ENCODE measurements around the gene RFPL3. TPM values are rescaled to one million over a fixed set of nuclear protein-coding genes. Genes with fewer than 3 reads are reported as not detected.
A peak's percentile ranks its signal among the peaks of the same experiment; 100 is the strongest.

RFPL3 gene

DNA sequence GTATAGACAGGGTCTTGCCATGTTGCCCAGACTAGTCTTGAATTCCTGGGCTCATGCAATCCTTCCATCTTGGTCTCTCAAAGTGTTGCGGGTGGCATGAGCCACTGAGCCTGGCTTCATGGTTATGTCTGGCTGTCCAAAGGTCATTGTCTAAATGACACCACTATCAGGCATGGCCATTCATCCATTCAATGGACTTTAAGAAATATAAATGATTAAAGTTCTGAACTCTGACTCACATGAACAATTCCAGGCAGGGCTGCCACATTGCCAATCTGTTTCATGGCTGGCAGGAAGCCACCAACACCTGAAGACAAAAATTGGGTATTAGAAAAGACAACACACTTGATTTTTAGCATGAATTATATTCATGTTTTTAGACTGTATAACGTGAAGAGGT is 50.3 kb downstream of the RFPL3 start:
- H3K4ac ChIP-seq (ENCODE audit: low read length), result no peak overlapping the region
- no peak overlapping the region for H2BK15ac ChIP-seq (ENCODE audit: low read length)
- peaks cover 4% of the 10 kb centered on the region for H3K79me1 ChIP-seq (ENCODE audit: low read depth, low read length)
- no peak overlapping the region for H3K18ac ChIP-seq (ENCODE audit: low read length)
- no peak overlapping the region for H4K91ac ChIP-seq (ENCODE audit: low read depth, low read length, poor library complexity)
- no peak overlapping the region for H2AK5ac ChIP-seq (ENCODE audit: low read depth, low read length)
- H2BK5ac ChIP-seq (ENCODE audit: low read length), result no peak overlapping the region
- peaks cover 18 to 71% of the 10 kb centered on the region in 2 donors for H3K36me3 ChIP-seq (replicated peaks in 1 of 2; ENCODE audit: control insufficient read depth in 2 of 2, insufficient read depth in 2 of 2, low read length in 2 of 2)
- H2BK120ac ChIP-seq (ENCODE audit: low read depth, low read length), result no peak overlapping the region
- H3K4me3 ChIP-seq (ENCODE audit: low read length in 2 of 2), result no peak overlapping the region
- no peak for DNase-seq (ENCODE audit: low spot score)
- peaks cover 5 to 8% of the 10 kb centered on the region in 2 donors for H3K4me1 ChIP-seq (ENCODE audit: control insufficient read depth in 2 of 2, insufficient read depth in 1 of 2, low read depth in 1 of 2, low read length in 2 of 2)
- H3K27ac ChIP-seq (replicated peaks; ENCODE audit: low read length), result no peak overlapping the region
- no peak overlapping the region for H2BK12ac ChIP-seq (ENCODE audit: low read length)
- no CpG with 5 or more reads among the region's 2 CpGs for WGBS, 2 donors (ENCODE audit: extremely low coverage in 2 of 2, insufficient read length in 2 of 2, insufficient replicate concordance in 1 of 2)
- no peak overlapping the region for H3K9ac ChIP-seq (ENCODE audit: low read depth, low read length, poor library complexity)
- no peak overlapping the region for H3K4me2 ChIP-seq (ENCODE audit: insufficient read depth, low read length, poor library complexity, severe bottlenecking)
- no peak overlapping the region for H2AFZ ChIP-seq (ENCODE audit: low read length)
- no peak overlapping the region for H4K8ac ChIP-seq (ENCODE audit: low read depth, low read length)
- no peaks in the 10 kb centered on the region for H3K9me3 ChIP-seq (replicated peaks in 1 of 2; ENCODE audit: control insufficient read depth in 2 of 2, insufficient read depth in 1 of 2, low read depth in 1 of 2, low read length in 2 of 2)
- H3K27me3 ChIP-seq (ENCODE audit: control insufficient read depth in 3 of 3, insufficient read depth in 3 of 3, low read depth in 1 of 3, low read length in 3 of 3), result no peaks in the 10 kb centered on the region
- no peak overlapping the region for H3K14ac ChIP-seq (ENCODE audit: low read length)
- no peak overlapping the region for H3K23ac ChIP-seq (ENCODE audit: low read depth, low read length, poor library complexity)

DNA sequence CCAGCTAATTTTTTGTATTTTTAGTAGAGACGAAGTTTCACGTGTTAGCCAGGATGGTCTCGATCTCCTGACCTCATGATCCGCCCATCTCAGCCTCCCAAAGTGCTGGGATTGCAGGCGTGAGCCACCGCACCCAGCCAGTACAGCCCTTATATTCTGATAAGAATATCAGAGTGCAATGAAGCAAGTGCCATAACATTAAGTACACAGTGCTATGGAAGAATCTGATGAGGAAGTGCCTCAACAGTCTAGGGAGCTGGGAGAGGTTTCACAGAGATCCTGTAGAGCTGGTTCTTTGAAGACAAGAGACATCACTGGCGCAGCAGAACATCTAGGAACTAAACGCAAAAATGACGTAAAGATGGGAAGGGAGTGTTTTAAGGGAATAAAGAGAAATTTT is 52.3 kb downstream of the RFPL3 start:
- H4K91ac ChIP-seq (ENCODE audit: low read depth, low read length, poor library complexity), result no peak overlapping the region
- no peak overlapping the region for H2BK15ac ChIP-seq (ENCODE audit: low read length)
- peaks cover 4% of the 10 kb centered on the region for H3K79me1 ChIP-seq (ENCODE audit: low read depth, low read length)
- no peak overlapping the region for H2BK120ac ChIP-seq (ENCODE audit: low read depth, low read length)
- no peak overlapping the region for H3K18ac ChIP-seq (ENCODE audit: low read length)
- no peak overlapping the region for H2AFZ ChIP-seq (ENCODE audit: low read length)
- WGBS, 2 donors (ENCODE audit: extremely low coverage in 2 of 2, insufficient read length in 2 of 2, insufficient replicate concordance in 1 of 2), result 100% methylated on average over 1 of the region's 9 CpGs; no CpG with 5 or more reads in 1 of the 2 donors
- no peak overlapping the region for H4K8ac ChIP-seq (ENCODE audit: low read depth, low read length)
- no peak overlapping the region for H2AK5ac ChIP-seq (ENCODE audit: low read depth, low read length)
- no peaks in the 10 kb centered on the region for H3K27me3 ChIP-seq (ENCODE audit: control insufficient read depth in 3 of 3, insufficient read depth in 3 of 3, low read depth in 1 of 3, low read length in 3 of 3)
- H2BK12ac ChIP-seq (ENCODE audit: low read length), result no peak overlapping the region
- no peak overlapping the region for H3K4ac ChIP-seq (ENCODE audit: low read length)
- no peaks in the 10 kb centered on the region for H3K9me3 ChIP-seq (replicated peaks in 1 of 2; ENCODE audit: control insufficient read depth in 2 of 2, insufficient read depth in 1 of 2, low read depth in 1 of 2, low read length in 2 of 2)
- H3K27ac ChIP-seq (replicated peaks; ENCODE audit: low read length), result no peak overlapping the region
- no peak overlapping the region for H3K23ac ChIP-seq (ENCODE audit: low read depth, low read length, poor library complexity)
- no peak overlapping the region for H3K9ac ChIP-seq (ENCODE audit: low read depth, low read length, poor library complexity)
- H3K36me3 ChIP-seq (replicated peaks in 1 of 2; ENCODE audit: control insufficient read depth in 2 of 2, insufficient read depth in 2 of 2, low read length in 2 of 2), result peaks cover 13 to 52% of the 10 kb centered on the region in 2 donors
- no peak overlapping the region for H3K4me3 ChIP-seq (ENCODE audit: low read length in 2 of 2)
- H3K4me1 ChIP-seq (ENCODE audit: control insufficient read depth in 2 of 2, insufficient read depth in 1 of 2, low read depth in 1 of 2, low read length in 2 of 2), result peaks cover 5 to 8% of the 10 kb centered on the region in 2 donors
- no peak for DNase-seq (ENCODE audit: low spot score)
- no peak overlapping the region for H3K14ac ChIP-seq (ENCODE audit: low read length)
- H3K4me2 ChIP-seq (ENCODE audit: insufficient read depth, low read length, poor library complexity, severe bottlenecking), result no peak overlapping the region
- H2BK5ac ChIP-seq (ENCODE audit: low read length), result no peak overlapping the region

DNA sequence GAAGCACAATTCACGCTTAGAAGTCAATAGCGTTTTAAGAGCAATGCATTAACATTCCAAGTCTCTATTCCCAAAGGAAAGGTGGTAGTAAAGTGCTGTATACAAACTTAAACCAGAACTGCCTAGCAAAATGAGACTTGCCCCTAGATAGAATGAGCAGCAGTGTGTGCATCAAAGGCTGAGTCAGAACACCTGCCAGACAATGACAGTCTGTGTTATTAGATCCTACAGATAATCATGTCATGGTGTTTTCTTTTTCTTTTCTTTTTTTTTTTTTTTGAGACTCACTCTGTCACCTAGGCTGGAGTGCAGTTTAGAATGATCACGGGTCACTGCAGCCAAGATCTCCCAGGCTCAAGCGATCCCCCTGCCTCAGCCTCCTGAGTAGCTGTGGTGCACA is 52.8 kb downstream of the RFPL3 start:
- Histone ChIP-seq H3K79me1 (ENCODE audit: low read depth, low read length) (peaks cover 4% of the 10 kb centered on the region), H4K8ac (ENCODE audit: low read depth, low read length) (no peak overlapping the region), H3K4me2 (ENCODE audit: insufficient read depth, low read length, poor library complexity, severe bottlenecking) (no peak overlapping the region), H2BK12ac (ENCODE audit: low read length) (no peak overlapping the region), H3K9ac (ENCODE audit: low read depth, low read length, poor library complexity) (no peak overlapping the region), H3K4me3 (ENCODE audit: low read length in 2 of 2) (peak overlapping the region in 1 of 2 donors; percentile 90), H3K9me3 (replicated peaks in 1 of 2; ENCODE audit: control insufficient read depth in 2 of 2, insufficient read depth in 1 of 2, low read depth in 1 of 2, low read length in 2 of 2) (no peaks in the 10 kb centered on the region), H3K27ac (replicated peaks; ENCODE audit: low read length) (no peak overlapping the region), H2BK120ac (ENCODE audit: low read depth, low read length) (no peak overlapping the region), H3K18ac (ENCODE audit: low read length) (no peak overlapping the region), H2AK5ac (ENCODE audit: low read depth, low read length) (no peak overlapping the region), H3K23ac (ENCODE audit: low read depth, low read length, poor library complexity) (no peak overlapping the region), H3K36me3 (replicated peaks in 1 of 2; ENCODE audit: control insufficient read depth in 2 of 2, insufficient read depth in 2 of 2, low read length in 2 of 2) (peaks cover 10 to 48% of the 10 kb centered on the region in 2 donors), H4K91ac (ENCODE audit: low read depth, low read length, poor library complexity) (no peak overlapping the region), H3K27me3 (ENCODE audit: control insufficient read depth in 3 of 3, insufficient read depth in 3 of 3, low read depth in 1 of 3, low read length in 3 of 3) (peaks cover 0 to 4% (median 0%) of the 10 kb centered on the region in 3 experiments), H3K4ac (ENCODE audit: low read length) (no peak overlapping the region), H2BK5ac (ENCODE audit: low read length) (no peak overlapping the region), H3K4me1 (ENCODE audit: control insufficient read depth in 2 of 2, insufficient read depth in 1 of 2, low read depth in 1 of 2, low read length in 2 of 2) (peaks cover 5 to 8% of the 10 kb centered on the region in 2 donors), H2BK15ac (ENCODE audit: low read length) (no peak overlapping the region), H2AFZ (ENCODE audit: low read length) (no peak overlapping the region), H3K14ac (ENCODE audit: low read length) (no peak overlapping the region)
- no peak for DNase-seq (ENCODE audit: low spot score)
- WGBS, 2 donors (ENCODE audit: extremely low coverage in 2 of 2, insufficient read length in 2 of 2, insufficient replicate concordance in 1 of 2), result no CpG with 5 or more reads among the region's 4 CpGs

Small RNA genes within 50 kb of the gene (small RNA-seq; reads per million reads assigned to genes)
- gene AL021937.2 (ENCODE audit: insufficient read depth), result not detected
- gene IGLVIVOR22-2 (ENCODE audit: insufficient read depth), result not detected
- gene RF02171 (ENCODE audit: insufficient read depth), result not detected
- not detected for gene RF02172 (ENCODE audit: insufficient read depth)
